Thyroid gland (tissue), 4 donors: ENCODE results near the gene KRTAP9-4. TPM values are rescaled to one million over a fixed set of nuclear protein-coding genes. Genes with fewer than 3 reads are reported as not detected.

ENCODE experiments used
- DNase-seq, 2 donors: peaks; one replicate each; pipeline ENCODE4 v3.0.0-alpha.2; 2019
- H3K27ac ChIP-seq, 3 donors: fragments of 200-600 bp; sonication (generic); 1 replicate in 2 of 3; 2 replicates in 1 of 3; pipeline ENCODE4 v1.5.1; 2016 to 2019; ENCODE audit warnings: mild to moderate bottlenecking in 1 of 3, moderate library complexity in 1 of 3
- H3K27me3 ChIP-seq: fragments of 200-600 bp; sonication (generic); one replicate; pipeline ENCODE4 v1.5.1; 2019
- H3K36me3 ChIP-seq, 2 donors: fragments of 200-600 bp; sonication (generic); one replicate each; pipeline ENCODE4 v1.5.1; 2016 to 2019
- H3K4me1 ChIP-seq, 2 donors: fragments of 200-600 bp; sonication (generic); one replicate each; pipeline ENCODE4 v1.5.1; 2017 to 2019
- H3K4me3 ChIP-seq, 3 donors: fragments of 200-600 bp; sonication (generic); replicated peaks in 1 of 3; 1 replicate in 2 of 3; 2 replicates in 1 of 3; pipeline ENCODE4 v1.5.1; 2016; ENCODE audit warnings: mild to moderate bottlenecking in 1 of 3
- H3K9me3 ChIP-seq: fragments of 200-600 bp; sonication (generic); one replicate; pipeline ENCODE4 v1.5.1; 2017
- POLR2A ChIP-seq, 2 donors: fragments of 450-650 bp; IDR thresholded peaks; one replicate each; pipeline ENCODE4 v1.6.1; 2017; ENCODE audit warnings: antibody characterized with exemption in 2 of 2, mild to moderate bottlenecking in 2 of 2, moderate library complexity in 1 of 2
- WGBS, 2 donors: methylation state at CpG; one replicate each; pipeline ENCODE4 v1.1.5; 2017; 5-methylcytosine and 5-hydroxymethylcytosine counted together
- intact Hi-C: fragments of 100-400 bp; cut with DNase I; formaldehyde crosslinking; loops from one replicate; pipeline ENCODE4 v1.15.1; 2023
- total RNA-seq, 4 donors: library from RNA; depleted of rRNA; stranded (reverse); fragments of >200 nt; gene quantifications; one replicate each; pipeline ENCODE4 v1.2.3, GENCODE V29; 2016
- TF ChIP-seq, protein P1 (sequence below), 6 experiments: fragments of 200-600 bp in 3 of 6; fragments of 450-650 bp in 3 of 6; sonication (generic) in 3 of 6; IDR thresholded peaks; one replicate each; pipeline ENCODE4 v1.5.1; 2016 to 2019; ENCODE audit warnings: antibody characterized with exemption in 6 of 6, mild to moderate bottlenecking in 2 of 6, inconsistent platforms in 1 of 6, moderate library complexity in 1 of 6

Gene KRTAP9-4
- total RNA-seq, 4 donors from 2014 or later = not detected

DNA sequence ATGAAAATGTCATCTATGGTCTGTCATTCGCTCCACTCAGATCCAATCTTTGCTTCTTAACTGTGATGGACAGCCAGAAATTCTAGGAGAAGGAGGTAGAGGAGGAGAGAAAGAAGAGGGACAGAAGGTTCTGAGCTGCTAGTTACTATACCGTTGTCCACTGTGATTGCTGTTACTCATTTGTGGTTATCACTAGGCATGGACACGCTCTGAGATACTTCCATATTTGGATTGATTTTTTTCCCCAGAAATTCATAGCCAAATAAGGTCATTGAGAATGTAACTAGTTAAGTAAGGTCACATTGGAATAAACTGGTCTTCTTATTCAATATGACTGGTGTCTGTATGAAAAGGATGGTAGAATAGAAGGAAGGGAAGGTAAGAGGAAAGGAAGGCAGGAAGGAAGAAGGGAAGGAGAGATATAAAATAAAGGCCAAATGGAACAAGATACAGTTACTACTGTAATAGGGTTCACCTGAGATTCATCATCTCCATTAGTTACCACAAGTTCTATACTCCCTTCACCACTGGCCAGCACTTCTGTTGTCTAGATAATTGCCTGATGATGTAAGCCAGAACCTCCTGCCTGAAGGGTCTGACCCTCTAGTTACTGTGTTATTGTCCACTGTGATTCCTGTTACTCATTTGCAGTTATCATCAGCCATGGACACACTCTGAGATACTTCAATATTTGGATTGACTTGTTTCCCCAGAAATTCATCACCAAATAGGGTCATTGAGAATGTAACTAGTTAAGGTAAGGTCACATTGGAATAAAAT lies 28.9 kb downstream of the KRTAP9-4 start:
- no peak for TF ChIP-seq POLR2A (IDR thresholded peaks at IDR 0.05)
- TF ChIP-seq, protein P1, sequence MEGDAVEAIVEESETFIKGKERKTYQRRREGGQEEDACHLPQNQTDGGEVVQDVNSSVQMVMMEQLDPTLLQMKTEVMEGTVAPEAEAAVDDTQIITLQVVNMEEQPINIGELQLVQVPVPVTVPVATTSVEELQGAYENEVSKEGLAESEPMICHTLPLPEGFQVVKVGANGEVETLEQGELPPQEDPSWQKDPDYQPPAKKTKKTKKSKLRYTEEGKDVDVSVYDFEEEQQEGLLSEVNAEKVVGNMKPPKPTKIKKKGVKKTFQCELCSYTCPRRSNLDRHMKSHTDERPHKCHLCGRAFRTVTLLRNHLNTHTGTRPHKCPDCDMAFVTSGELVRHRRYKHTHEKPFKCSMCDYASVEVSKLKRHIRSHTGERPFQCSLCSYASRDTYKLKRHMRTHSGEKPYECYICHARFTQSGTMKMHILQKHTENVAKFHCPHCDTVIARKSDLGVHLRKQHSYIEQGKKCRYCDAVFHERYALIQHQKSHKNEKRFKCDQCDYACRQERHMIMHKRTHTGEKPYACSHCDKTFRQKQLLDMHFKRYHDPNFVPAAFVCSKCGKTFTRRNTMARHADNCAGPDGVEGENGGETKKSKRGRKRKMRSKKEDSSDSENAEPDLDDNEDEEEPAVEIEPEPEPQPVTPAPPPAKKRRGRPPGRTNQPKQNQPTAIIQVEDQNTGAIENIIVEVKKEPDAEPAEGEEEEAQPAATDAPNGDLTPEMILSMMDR (IDR thresholded peaks at IDR 0.05) = no peak
- Histone ChIP-seq H3K27ac (no peak overlapping the region), H3K4me1 (no peaks in the 10 kb centered on the region), H3K9me3 (no peaks in the 10 kb centered on the region), H3K27me3 (no peaks in the 10 kb centered on the region), H3K4me3 (no peak overlapping the region), H3K36me3 (no peaks in the 10 kb centered on the region)
- intact Hi-C loops = no loop called here
- 90 to 94% methylated on average over 3 of the region's 3 CpGs for WGBS, 2 donors
- DNase-seq = no peak

DNA sequence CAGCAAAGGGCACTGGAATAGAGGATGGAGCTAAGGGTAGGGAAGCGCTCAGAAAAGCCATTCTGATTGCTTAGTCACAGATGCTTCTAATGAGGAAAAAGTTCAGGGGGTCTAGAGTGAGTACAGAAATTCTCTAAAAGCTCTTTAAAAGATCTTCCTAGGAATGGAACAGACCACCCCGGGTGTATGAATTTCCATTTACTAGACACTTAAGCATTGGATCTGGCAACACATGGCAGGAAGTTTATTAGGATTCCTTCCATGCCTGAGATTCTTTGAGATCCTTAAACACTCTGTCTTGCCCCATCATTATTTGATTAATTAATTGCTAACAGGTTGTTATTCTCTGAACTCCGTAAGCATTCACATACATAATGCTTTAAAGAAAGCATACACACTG lies 34.6 kb downstream of the KRTAP9-4 start:
- DNase-seq = no peak
- H3K4me3 ChIP-seq = no peak overlapping the region
- TF ChIP-seq, protein P1 (IDR thresholded peaks at IDR 0.05) = no peak
- no peaks in the 10 kb centered on the region for H3K36me3 ChIP-seq
- WGBS, 2 donors = 58 to 61% methylated on average over 3 of the region's 3 CpGs
- H3K27me3 ChIP-seq = no peaks in the 10 kb centered on the region
- no peak overlapping the region for H3K27ac ChIP-seq
- no peaks in the 10 kb centered on the region for H3K4me1 ChIP-seq
- intact Hi-C loops = no loop called here
- H3K9me3 ChIP-seq = no peaks in the 10 kb centered on the region

DNA sequence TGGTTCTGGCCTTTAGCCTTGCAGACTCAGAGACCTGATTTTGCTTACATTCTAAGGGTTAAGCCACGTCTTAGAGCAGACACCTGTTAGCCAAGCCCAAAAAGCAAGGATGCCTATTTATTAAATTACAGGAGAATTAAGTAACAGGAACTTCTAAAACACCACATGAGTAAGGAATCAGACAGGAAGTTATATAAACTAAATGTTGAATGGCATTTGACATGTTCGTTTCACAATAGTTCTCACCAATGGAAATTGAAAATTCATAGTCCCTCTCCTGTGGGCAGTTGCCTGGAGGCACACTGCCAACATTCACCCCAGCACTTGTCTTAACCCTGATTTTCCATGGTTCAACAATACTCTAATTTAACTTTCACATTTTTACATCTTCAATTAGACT lies 35.1 kb downstream of the KRTAP9-4 start:
- 54 to 63% methylated on average over 2 of the region's 2 CpGs for WGBS, 2 donors
- Histone ChIP-seq H3K27me3 (no peaks in the 10 kb centered on the region), H3K9me3 (no peaks in the 10 kb centered on the region), H3K36me3 (no peaks in the 10 kb centered on the region), H3K4me3 (no peak overlapping the region), H3K27ac (no peak overlapping the region), H3K4me1 (no peaks in the 10 kb centered on the region)
- no peak for DNase-seq
- TF ChIP-seq, protein P1 (IDR thresholded peaks at IDR 0.05) = no peak
- no peak for TF ChIP-seq POLR2A (IDR thresholded peaks at IDR 0.05)
- intact Hi-C loops = no loop called here

DNA sequence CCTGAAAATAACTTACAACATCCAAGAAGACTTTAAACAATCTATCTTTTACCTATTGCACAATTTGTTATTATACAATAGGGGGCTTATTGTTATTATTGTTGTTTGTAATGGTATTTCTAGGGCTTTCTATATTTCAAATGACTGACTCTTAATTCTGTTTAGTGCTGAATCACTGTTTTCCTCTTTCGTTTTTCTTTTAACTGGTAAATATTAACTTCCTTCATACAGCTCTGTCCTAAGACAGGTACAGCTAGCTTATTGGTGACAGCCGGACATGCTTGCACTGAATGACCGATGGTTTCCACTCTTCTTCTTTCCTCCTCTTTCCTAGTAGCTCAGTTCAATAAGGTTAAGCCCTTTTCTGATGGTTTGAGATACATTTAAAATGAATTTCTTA lies 37.6 kb downstream of the KRTAP9-4 start:
- no peak for DNase-seq
- 89 to 91% methylated on average over 3 of the region's 3 CpGs for whole genome bisulfite sequencing, 2 donors
- Histone ChIP-seq H3K27ac (no peak overlapping the region), H3K36me3 (no peaks in the 10 kb centered on the region), H3K9me3 (no peaks in the 10 kb centered on the region), H3K4me1 (peaks cover 0 to 5% of the 10 kb centered on the region in 2 donors), H3K4me3 (no peak overlapping the region), H3K27me3 (no peaks in the 10 kb centered on the region)
- intact Hi-C loops = no loop called here
- TF ChIP-seq POLR2A (IDR thresholded peaks at IDR 0.05) = no peak
- TF ChIP-seq, protein P1 (IDR thresholded peaks at IDR 0.05) = no peak

DNA sequence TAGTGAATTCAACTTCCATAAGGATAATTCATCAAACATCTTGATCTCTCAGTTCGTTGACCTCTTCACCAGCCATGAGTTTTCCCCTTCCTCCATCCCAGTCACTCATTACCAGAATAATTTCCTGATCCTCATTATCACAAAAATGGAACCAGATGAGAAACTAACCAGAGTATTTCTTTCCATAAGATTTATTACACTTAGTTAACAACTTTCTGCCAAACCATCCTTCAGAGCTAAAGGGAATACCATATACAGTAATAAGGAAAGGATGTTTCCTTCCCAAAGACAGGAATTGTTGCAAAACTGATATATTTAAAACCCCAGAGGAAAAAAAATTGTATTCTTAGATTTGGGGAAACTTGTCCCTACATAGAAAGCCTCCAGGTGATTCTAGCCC lies 44.5 kb downstream of the KRTAP9-4 start:
- no peaks in the 10 kb centered on the region for H3K27me3 ChIP-seq
- H3K4me3 ChIP-seq = no peak overlapping the region
- H3K9me3 ChIP-seq = no peaks in the 10 kb centered on the region
- no peak for DNase-seq
- H3K27ac ChIP-seq = no peak overlapping the region
- intact Hi-C loops = no loop called here
- H3K36me3 ChIP-seq = no peaks in the 10 kb centered on the region
- 78 to 80% methylated on average over 1 of the region's 1 CpG for WGBS, 2 donors
- H3K4me1 ChIP-seq = peaks cover 0 to 5% of the 10 kb centered on the region in 2 donors
- TF ChIP-seq, protein P1 (IDR thresholded peaks at IDR 0.05) = no peak
- TF ChIP-seq POLR2A (IDR thresholded peaks at IDR 0.05) = no peak
